ENCODE data around the gene KCNMA1. TPM values are rescaled to one million over a fixed set of nuclear protein-coding genes. Genes with fewer than 3 reads are reported as not detected.

KCNMA1 gene
- polyA plus RNA-seq, 1 donor from 2014 or later = 60.8 TPM

DNA sequence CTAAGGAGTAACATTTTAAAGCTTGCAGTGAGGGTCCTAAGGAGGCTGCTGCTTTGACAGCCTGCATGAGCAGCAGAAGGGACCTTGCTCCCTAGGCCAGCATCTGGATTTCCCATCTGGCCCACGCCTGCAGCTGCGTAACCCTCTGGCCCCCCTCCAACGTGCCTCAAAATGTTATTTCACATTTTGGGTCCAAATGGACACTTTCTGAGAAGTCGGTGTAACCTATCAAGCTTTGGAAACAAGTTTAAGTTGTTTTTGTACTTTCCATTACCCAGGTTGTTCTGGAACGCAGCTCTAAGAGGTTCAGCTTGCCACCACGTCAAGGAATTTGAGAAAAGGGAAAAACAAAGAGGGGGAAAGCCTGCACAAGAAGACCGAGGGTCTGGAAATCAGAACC, 338.3 kb downstream of the KCNMA1 start:
- Histone ChIP-seq H4K20me1 (ENCODE audit: insufficient read depth) (no peaks in the 10 kb centered on the region), H3K9me2 (ENCODE audit: insufficient read depth, low read length) (no peaks in the 10 kb centered on the region), H3K36me3 (ENCODE audit: insufficient read depth, low read length) (no peaks in the 10 kb centered on the region), H2AFZ (ENCODE audit: low read depth, low read length) (no peak overlapping the region), H3K9me3 (ENCODE audit: low read length) (no peaks in the 10 kb centered on the region), H3F3A (ENCODE audit: insufficient read depth, low read length, poor library complexity, severe bottlenecking) (no peaks in the 10 kb centered on the region), H3K79me2 (replicated peaks; ENCODE audit: insufficient read depth, low read length) (no peaks in the 10 kb centered on the region), H3K27me3 (ENCODE audit: insufficient read depth, low read depth, low read length) (no peaks in the 10 kb centered on the region), H3K4me3 (ENCODE audit: low read length) (no peak overlapping the region), H3K9ac (ENCODE audit: low read length) (no peak overlapping the region), H3K27ac (ENCODE audit: low read length) (no peak overlapping the region), H3K4me2 (ENCODE audit: low read length) (no peak overlapping the region)
- TF ChIP-seq, protein P1, sequence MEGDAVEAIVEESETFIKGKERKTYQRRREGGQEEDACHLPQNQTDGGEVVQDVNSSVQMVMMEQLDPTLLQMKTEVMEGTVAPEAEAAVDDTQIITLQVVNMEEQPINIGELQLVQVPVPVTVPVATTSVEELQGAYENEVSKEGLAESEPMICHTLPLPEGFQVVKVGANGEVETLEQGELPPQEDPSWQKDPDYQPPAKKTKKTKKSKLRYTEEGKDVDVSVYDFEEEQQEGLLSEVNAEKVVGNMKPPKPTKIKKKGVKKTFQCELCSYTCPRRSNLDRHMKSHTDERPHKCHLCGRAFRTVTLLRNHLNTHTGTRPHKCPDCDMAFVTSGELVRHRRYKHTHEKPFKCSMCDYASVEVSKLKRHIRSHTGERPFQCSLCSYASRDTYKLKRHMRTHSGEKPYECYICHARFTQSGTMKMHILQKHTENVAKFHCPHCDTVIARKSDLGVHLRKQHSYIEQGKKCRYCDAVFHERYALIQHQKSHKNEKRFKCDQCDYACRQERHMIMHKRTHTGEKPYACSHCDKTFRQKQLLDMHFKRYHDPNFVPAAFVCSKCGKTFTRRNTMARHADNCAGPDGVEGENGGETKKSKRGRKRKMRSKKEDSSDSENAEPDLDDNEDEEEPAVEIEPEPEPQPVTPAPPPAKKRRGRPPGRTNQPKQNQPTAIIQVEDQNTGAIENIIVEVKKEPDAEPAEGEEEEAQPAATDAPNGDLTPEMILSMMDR (IDR thresholded peaks at IDR 0.05; ENCODE audit: poor library complexity, severe bottlenecking) = no peak
- no peak for TF ChIP-seq EZH2 (IDR thresholded peaks at IDR 0.05; ENCODE audit: borderline replicate concordance, insufficient read depth, low read length, poor library complexity, severe bottlenecking)
- TF ChIP-seq, protein P2, sequence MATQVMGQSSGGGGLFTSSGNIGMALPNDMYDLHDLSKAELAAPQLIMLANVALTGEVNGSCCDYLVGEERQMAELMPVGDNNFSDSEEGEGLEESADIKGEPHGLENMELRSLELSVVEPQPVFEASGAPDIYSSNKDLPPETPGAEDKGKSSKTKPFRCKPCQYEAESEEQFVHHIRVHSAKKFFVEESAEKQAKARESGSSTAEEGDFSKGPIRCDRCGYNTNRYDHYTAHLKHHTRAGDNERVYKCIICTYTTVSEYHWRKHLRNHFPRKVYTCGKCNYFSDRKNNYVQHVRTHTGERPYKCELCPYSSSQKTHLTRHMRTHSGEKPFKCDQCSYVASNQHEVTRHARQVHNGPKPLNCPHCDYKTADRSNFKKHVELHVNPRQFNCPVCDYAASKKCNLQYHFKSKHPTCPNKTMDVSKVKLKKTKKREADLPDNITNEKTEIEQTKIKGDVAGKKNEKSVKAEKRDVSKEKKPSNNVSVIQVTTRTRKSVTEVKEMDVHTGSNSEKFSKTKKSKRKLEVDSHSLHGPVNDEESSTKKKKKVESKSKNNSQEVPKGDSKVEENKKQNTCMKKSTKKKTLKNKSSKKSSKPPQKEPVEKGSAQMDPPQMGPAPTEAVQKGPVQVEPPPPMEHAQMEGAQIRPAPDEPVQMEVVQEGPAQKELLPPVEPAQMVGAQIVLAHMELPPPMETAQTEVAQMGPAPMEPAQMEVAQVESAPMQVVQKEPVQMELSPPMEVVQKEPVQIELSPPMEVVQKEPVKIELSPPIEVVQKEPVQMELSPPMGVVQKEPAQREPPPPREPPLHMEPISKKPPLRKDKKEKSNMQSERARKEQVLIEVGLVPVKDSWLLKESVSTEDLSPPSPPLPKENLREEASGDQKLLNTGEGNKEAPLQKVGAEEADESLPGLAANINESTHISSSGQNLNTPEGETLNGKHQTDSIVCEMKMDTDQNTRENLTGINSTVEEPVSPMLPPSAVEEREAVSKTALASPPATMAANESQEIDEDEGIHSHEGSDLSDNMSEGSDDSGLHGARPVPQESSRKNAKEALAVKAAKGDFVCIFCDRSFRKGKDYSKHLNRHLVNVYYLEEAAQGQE (IDR thresholded peaks at IDR 0.05; ENCODE audit: borderline replicate concordance) = no peak
- TF ChIP-seq MXI1 (conservative IDR thresholded peaks at IDR 0.05; ENCODE audit: poor library complexity, severe bottlenecking) = no peak
- TF ChIP-seq EP300 (conservative IDR thresholded peaks at IDR 0.05; ENCODE audit: poor library complexity, severe bottlenecking) = no peak
- no peak for TF ChIP-seq SMC3 (conservative IDR thresholded peaks at IDR 0.05; ENCODE audit: poor library complexity)
- TF ChIP-seq RAD21 (conservative IDR thresholded peaks at IDR 0.05) = no peak
- no peak for TF ChIP-seq TAF1 (IDR thresholded peaks at IDR 0.05; ENCODE audit: low read depth)
- TF ChIP-seq POLR2AphosphoS5 (IDR thresholded peaks at IDR 0.05) = no peak

DNA sequence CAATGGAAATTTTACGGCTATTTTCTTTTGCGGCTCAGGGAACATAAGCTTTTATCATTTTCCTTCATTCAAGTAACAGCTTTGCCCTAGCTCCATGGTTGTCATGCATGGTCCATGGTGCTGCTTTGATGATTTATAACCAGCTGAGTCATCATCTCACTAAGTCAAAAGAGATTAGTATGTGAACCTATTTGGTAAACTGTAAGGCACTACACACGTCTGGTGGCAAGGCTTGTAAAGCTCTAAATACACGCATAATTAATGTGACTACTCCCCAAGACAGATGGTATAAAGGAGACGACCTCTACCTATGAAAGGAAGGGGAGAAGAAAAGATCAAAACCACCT, 340.2 kb downstream of the KCNMA1 start:
- Histone ChIP-seq H3K79me2 (replicated peaks; ENCODE audit: insufficient read depth, low read length) (no peaks in the 10 kb centered on the region), H4K20me1 (ENCODE audit: insufficient read depth) (no peaks in the 10 kb centered on the region), H3K36me3 (ENCODE audit: insufficient read depth, low read length) (no peaks in the 10 kb centered on the region)

More for the DNA sequence above, 340.2 kb downstream of the KCNMA1 start:
- Histone ChIP-seq H3K27me3 (ENCODE audit: insufficient read depth, low read depth, low read length) (no peaks in the 10 kb centered on the region), H3K9ac (ENCODE audit: low read length) (no peak overlapping the region), H3K4me3 (ENCODE audit: low read length) (no peak overlapping the region), H3F3A (ENCODE audit: insufficient read depth, low read length, poor library complexity, severe bottlenecking) (no peaks in the 10 kb centered on the region), H3K4me2 (ENCODE audit: low read length) (no peak overlapping the region), H3K9me2 (ENCODE audit: insufficient read depth, low read length) (no peaks in the 10 kb centered on the region), H2AFZ (ENCODE audit: low read depth, low read length) (no peak overlapping the region), H3K9me3 (ENCODE audit: low read length) (no peaks in the 10 kb centered on the region), H3K27ac (ENCODE audit: low read length) (no peak overlapping the region)
- TF ChIP-seq MXI1 (conservative IDR thresholded peaks at IDR 0.05; ENCODE audit: poor library complexity, severe bottlenecking) (no peak), EP300 (conservative IDR thresholded peaks at IDR 0.05; ENCODE audit: poor library complexity, severe bottlenecking) (no peak), POLR2AphosphoS5 (IDR thresholded peaks at IDR 0.05) (no peak), SMC3 (conservative IDR thresholded peaks at IDR 0.05; ENCODE audit: poor library complexity) (no peak), TAF1 (IDR thresholded peaks at IDR 0.05; ENCODE audit: low read depth) (no peak), RAD21 (conservative IDR thresholded peaks at IDR 0.05) (no peak), EZH2 (IDR thresholded peaks at IDR 0.05; ENCODE audit: borderline replicate concordance, insufficient read depth, low read length, poor library complexity, severe bottlenecking) (no peak)
- TF ChIP-seq, protein P2 (IDR thresholded peaks at IDR 0.05; ENCODE audit: borderline replicate concordance) = no peak
- TF ChIP-seq, protein P1 (IDR thresholded peaks at IDR 0.05; ENCODE audit: poor library complexity, severe bottlenecking) = no peak

Measured in neural cell (in vitro differentiated cells).